NCI-H146 treated with DMSO at 0.1 percent for 48 hours (cell line): Measurements from ENCODE around the gene CSNK1D.
"Not testable (repeated sequence)": the region's sequence is repeated elsewhere in the genome, so short reads cannot be mapped to it uniquely, and the experiment has no call there.

ENCODE experiments used
- DNase-seq: peaks from one replicate; lab custom pipeline; 2025; ENCODE audit not compliant: unreplicated experiment; lab: John Stamatoyannopoulos, UW

CSNK1D gene

GRCh38 chr17:82275326-82275725 lies 1.8 kb upstream of the CSNK1D start:
- no peak for DNase-seq

GRCh38 chr17:82274134-82275020 lies 877 bp upstream of the CSNK1D start:
- peak; percentile 41 for DNase-seq

GRCh38 chr17:82272495-82273326 lies 789 bp downstream of the CSNK1D start:
- no peak for DNase-seq

GRCh38 chr17:82271401-82271800 lies 2.1 kb downstream of the CSNK1D start:
- DNase-seq = no peak

- DNase-seq = no peak
Measured at GRCh38 chr17:82270651-82271050, 2.8 kb downstream of the CSNK1D start.

GRCh38 chr17:82269882-82270500 lies 3.5 kb downstream of the CSNK1D start:
- no peak for DNase-seq

- no peak for DNase-seq
Measured at GRCh38 chr17:82269138-82269881, 4.2 kb downstream of the CSNK1D start.

GRCh38 chr17:82267575-82268379 lies 5.7 kb downstream of the CSNK1D start:
- no peak for DNase-seq

- no peak for DNase-seq
Measured at GRCh38 chr17:82266142-82266541, 7.4 kb downstream of the CSNK1D start.

- no peak for DNase-seq
Measured at GRCh38 chr17:82263641-82264040, 9.9 kb downstream of the CSNK1D start.

- DNase-seq = no peak
Measured at GRCh38 chr17:82262344-82262743, 11.2 kb downstream of the CSNK1D start.

- not testable (repeated sequence) for DNase-seq
Measured at GRCh38 chr17:82259972-82260961, 13.2 kb downstream of the CSNK1D start.

GRCh38 chr17:82258555-82258954 lies 14.9 kb downstream of the CSNK1D start:
- no peak for DNase-seq

GRCh38 chr17:82257473-82257872 lies 16.0 kb downstream of the CSNK1D start:
- no peak for DNase-seq

GRCh38 chr17:82256242-82256885 lies 17.1 kb downstream of the CSNK1D start:
- DNase-seq = no peak

GRCh38 chr17:82255402-82255972 lies 18.0 kb downstream of the CSNK1D start:
- no peak for DNase-seq

- not testable (repeated sequence) for DNase-seq
Measured at GRCh38 chr17:82254746-82255145, 18.8 kb downstream of the CSNK1D start.

- not testable (repeated sequence) for DNase-seq
Measured at GRCh38 chr17:82254096-82254495, 19.4 kb downstream of the CSNK1D start.
